GM12801 (cell line): ENCODE results near the gene NCOA5.

Experiments used
- TF ChIP-seq, protein P1 (sequence below): IDR thresholded peaks from one replicate; pipeline ENCODE4 v1.5.1; 2011; ENCODE audit warnings: control low read depth; ENCODE audit not compliant: insufficient read length; ENCODE audit errors: extremely low read depth

Gene NCOA5

DNA sequence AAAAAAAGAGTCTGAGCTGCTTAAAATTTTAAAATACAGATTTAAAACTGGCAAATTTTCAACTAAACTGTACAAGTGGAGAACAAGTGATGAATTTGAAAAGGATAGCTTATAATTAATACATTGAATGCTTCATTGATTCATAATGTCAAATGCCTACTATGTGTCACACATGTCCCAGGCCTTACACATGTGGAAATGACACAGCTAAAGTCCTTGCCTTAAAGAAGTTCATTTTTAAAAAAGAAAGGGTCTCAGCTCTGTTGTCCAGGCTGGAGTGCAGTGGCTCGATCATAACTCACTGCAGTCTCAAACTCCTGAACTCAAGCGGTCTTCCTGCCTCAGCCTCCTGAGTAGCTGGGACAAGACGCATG is 5.0 kb downstream of the NCOA5 start:
- TF ChIP-seq, protein P1, sequence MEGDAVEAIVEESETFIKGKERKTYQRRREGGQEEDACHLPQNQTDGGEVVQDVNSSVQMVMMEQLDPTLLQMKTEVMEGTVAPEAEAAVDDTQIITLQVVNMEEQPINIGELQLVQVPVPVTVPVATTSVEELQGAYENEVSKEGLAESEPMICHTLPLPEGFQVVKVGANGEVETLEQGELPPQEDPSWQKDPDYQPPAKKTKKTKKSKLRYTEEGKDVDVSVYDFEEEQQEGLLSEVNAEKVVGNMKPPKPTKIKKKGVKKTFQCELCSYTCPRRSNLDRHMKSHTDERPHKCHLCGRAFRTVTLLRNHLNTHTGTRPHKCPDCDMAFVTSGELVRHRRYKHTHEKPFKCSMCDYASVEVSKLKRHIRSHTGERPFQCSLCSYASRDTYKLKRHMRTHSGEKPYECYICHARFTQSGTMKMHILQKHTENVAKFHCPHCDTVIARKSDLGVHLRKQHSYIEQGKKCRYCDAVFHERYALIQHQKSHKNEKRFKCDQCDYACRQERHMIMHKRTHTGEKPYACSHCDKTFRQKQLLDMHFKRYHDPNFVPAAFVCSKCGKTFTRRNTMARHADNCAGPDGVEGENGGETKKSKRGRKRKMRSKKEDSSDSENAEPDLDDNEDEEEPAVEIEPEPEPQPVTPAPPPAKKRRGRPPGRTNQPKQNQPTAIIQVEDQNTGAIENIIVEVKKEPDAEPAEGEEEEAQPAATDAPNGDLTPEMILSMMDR = no peak

DNA sequence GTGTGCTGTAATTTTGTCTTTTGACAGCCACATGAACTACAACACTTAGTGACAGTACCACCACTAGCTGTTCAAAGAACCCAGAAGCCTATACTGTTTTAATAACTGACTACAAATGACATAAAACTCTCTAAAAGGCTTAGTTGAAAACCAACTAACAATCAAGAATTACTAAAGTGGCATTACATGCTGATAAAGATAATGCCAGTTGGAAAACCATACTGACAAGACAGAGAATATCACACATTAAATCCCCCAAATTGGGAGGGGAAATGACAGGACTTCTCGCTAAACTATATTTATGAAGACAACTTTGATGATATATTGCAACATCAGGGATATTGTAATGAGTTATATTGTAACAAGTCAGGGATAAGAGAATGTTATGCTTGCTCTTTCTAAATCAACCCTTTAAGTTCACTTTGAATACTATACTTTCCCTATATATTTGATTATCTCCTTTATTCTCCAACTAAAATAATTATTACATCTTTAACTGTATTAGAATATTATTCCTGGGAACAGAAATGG is 6.2 kb downstream of the NCOA5 start:
- TF ChIP-seq, protein P1 = no peak

DNA sequence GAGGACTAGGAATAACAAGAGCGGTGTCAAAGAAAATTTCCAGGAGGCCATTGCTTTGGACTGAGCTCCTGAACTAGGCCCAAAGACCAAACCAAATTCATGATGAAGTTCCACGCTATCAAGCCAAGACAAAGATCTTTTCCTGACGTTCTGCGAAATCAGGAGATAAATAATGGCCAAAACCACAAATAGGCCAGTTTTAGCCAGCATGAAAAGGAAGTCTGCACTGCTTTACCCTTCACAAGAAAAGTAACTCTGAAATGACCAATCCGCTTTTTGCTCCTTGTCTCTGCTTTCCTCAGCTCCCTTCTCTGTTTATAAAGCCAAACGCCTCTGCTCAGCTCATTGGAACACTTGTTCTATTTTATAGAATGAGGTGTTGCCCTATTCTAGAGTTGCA is 6.7 kb downstream of the NCOA5 start:
- TF ChIP-seq, protein P1 = no peak

DNA sequence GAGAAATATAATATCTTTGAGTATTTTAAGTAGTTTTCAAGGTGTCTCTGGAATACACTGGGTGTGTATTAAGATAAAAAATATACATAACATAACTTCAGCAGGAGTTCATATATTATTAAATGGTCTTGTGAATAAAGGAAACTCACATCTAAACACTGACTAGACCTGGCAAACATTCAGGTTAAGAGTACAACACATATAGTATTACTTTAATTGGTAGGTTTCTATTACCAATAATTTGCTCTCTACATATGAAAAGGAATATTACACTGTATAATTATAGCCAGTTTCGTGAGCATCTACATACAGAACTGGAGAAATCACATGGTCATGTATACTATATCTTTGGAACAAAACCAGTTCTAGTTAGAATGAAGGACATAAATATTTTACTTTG is 8.7 kb downstream of the NCOA5 start:
- TF ChIP-seq, protein P1 = no peak

DNA sequence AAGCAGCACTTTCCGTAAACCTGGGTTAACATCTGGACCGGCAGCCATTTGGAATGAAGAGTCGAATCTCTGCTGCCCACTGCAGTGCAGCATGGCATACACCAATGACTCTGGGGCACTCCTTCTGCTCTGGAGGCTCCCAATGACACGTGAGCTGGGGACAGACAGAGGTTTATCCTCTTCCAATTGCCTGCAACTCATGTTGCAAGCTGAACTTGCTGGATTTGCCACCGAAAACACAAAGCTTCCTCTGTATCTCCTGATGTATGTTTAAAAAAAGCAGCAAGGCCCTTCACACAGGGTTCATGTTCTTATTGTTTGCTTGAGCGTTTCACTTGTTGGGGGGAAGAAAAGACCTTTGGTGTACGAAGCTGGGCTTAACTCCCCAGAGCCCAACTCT is 10.8 kb downstream of the NCOA5 start:
- TF ChIP-seq, protein P1 = no peak

DNA sequence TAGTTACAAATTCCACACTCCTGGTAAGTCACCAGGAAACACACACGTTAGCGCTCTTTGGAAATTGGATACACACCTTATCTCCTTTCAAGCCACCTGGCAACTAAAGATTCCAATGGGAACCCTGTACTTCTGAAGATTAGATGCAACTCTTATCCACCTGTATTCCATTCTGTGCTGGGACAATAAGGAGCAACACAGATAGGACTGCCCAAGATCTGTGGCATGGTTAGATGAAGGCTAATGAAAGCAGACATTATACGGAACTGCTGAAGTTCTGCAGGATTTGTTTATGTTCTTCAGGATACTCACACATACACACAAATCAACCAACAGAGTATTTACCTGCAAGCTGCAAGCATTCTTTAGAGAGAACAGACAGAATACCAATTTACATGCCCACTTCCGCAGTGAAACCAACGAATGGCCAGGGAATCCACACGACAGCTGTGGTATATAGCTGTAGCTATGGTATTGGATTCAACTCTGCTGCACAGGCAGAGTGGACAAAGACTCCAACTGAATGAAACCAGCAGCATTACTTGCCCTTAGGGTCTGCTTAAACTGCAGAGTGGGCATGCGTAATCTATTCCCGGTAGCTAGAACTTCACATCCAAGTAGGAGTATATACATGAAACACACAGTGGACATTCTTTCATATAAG is 12.0 kb downstream of the NCOA5 start:
- TF ChIP-seq, protein P1 = no peak

DNA sequence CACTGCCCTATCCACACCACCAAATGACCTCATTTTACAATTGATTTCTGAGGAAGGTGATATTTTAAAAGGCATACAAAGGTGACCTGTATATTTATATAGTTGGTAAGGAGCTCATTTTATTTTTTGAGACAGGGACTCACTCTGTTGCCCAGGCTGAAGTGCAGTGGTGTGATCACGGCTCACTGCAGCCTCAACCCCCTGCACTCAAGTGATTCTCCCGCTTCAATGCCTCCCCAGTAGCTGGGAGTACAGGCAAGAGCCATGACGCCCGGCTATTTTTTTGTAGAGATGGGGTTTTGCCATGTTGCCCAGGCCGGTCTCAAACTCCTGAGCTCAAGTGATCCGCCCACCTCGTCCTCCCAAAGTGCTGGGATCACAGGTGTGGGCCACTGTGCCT is 13.0 kb downstream of the NCOA5 start:
- TF ChIP-seq, protein P1 = no peak
